Memory B cell (primary cell): ENCODE data around the gene DHRS1.
"Not testable (repeated sequence)": the region's sequence is repeated elsewhere in the genome, so short reads cannot be mapped to it uniquely, and the experiment has no call there.

Experiments
- ATAC-seq: fragments of 150-1000 bp; cut with Tn5 transposase; 2 replicates; pipeline ENCODE4 v1.10.0; 2021; ENCODE audit warnings: low read depth, mild to moderate bottlenecking, moderate library complexity
- DNase-seq, 2 donors: peaks; one replicate each; pipeline ENCODE4 v3.0.0; 2022; ENCODE audit warnings: low spot score in 2 of 2
- H3K27ac Mint-ChIP-seq: one replicate; pipeline ENCODE4 v1.8.0; 2022; ENCODE audit warnings: mild to moderate bottlenecking, moderate library complexity, mixed read lengths
- H3K27me3 Mint-ChIP-seq: one replicate; pipeline ENCODE4 v1.8.0; 2022; ENCODE audit warnings: mixed read lengths
- H3K36me3 Mint-ChIP-seq: one replicate; pipeline ENCODE4 v1.8.0; 2022; ENCODE audit warnings: mild to moderate bottlenecking, mixed read lengths
- H3K4me1 Mint-ChIP-seq: one replicate; pipeline ENCODE4 v1.8.0; 2022; ENCODE audit warnings: mixed read lengths
- H3K4me3 Mint-ChIP-seq: one replicate; pipeline ENCODE4 v1.8.0; 2022; ENCODE audit warnings: mild to moderate bottlenecking, moderate library complexity, mixed read lengths
- H3K9me3 Mint-ChIP-seq: one replicate; pipeline ENCODE4 v1.8.0; 2022; ENCODE audit warnings: mixed read lengths

Gene DHRS1

GRCh38 chr14:24332268-24332993 is 32.9 kb upstream of the DHRS1 start:
- Mint-ChIP-seq H3K36me3 (peaks cover 16% of the 10 kb centered on the region), H3K4me3 (peak overlapping the region; percentile 87), H3K9me3 (no peaks in the 10 kb centered on the region), H3K27ac (peak overlapping the region; percentile 16), H3K27me3 (peaks cover 10% of the 10 kb centered on the region), H3K4me1 (peaks cover 21% of the 10 kb centered on the region)
- peak; percentile 87 for ATAC-seq
- peak; percentile 80 to 87 for DNase-seq

DNA sequence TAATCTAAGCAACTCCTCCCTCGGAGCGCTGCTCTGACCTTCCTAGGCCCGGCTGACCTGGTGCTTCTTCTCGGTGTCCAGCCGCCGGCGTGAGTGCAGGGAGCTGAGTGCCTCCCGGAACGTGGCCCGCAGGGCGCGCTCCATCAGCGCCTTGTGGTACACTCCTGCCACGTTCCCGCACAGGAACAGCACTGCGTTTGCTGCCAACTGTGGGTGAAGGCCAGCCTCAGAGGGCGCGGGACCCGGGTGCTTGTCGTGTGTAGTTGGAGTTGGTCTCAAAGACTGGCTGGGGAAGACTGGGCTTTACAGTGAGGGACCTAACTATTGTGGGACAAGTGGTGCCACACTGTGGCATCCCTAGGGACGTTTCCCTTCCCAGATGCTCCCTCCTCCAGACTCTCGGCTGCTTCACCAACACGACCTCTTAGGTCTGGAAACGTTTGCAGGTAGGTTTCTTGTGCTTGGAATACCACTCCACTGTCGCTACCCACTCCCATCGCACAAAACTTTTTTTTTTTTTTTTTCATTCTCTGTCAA is 32.2 kb upstream of the DHRS1 start:
- ATAC-seq (no peak), DNase-seq (no peak)
- Mint-ChIP-seq H3K36me3 (peaks cover 11% of the 10 kb centered on the region), H3K9me3 (no peaks in the 10 kb centered on the region), H3K27ac (peak overlapping the region; percentile 16), H3K4me1 (peaks cover 24% of the 10 kb centered on the region), H3K27me3 (peaks cover 10% of the 10 kb centered on the region), H3K4me3 (peak overlapping the region; percentile 87)

- H3K9me3 Mint-ChIP-seq, result no peaks in the 10 kb centered on the region
- no peak for ATAC-seq
- peaks cover 6% of the 10 kb centered on the region for H3K36me3 Mint-ChIP-seq
- no peak for DNase-seq
- H3K4me1 Mint-ChIP-seq, result peaks cover 24% of the 10 kb centered on the region
- peaks cover 10% of the 10 kb centered on the region for H3K27me3 Mint-ChIP-seq
- no peak overlapping the region for H3K4me3 Mint-ChIP-seq
- no peak overlapping the region for H3K27ac Mint-ChIP-seq
Observed at GRCh38 chr14:24330973-24331674, 31.5 kb upstream of the DHRS1 start.

GRCh38 chr14:24329736-24330135 is 30.2 kb upstream of the DHRS1 start:
- no peak for ATAC-seq
- Mint-ChIP-seq H3K4me1 (peaks cover 19% of the 10 kb centered on the region), H3K27ac (no peak overlapping the region), H3K9me3 (no peaks in the 10 kb centered on the region), H3K27me3 (peaks cover 5% of the 10 kb centered on the region), H3K36me3 (no peaks in the 10 kb centered on the region), H3K4me3 (no peak overlapping the region)
- DNase-seq, result no peak

DNA sequence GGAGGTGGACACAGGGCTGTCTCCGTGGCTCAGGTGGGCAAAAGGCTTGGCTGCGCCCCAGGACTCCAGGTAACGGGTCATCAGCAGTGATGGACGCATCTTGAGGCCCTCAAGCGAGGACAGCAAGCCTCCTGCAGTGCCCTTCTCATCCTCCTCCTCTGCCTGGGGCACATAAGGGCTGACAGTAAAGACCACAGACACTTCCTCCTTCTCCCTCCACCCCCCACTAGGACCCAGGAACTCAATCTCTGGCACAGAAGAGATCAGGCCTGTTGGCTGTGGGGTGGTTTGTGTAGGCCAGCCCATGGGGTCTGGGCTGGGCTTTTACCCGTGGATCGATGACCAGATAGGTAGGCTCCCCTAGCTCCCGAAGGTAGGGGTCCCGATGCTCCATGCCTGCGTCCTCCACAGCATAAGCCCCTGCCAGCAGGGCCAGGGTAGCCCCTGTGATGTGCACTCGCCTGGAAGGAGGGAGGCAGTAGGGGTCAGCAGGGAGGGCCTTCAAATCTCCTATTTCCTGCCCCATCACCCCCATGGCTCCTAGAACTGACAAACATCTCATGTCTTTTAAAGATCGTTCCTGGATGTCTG is 29.6 kb upstream of the DHRS1 start:
- no peak overlapping the region for H3K27ac Mint-ChIP-seq
- H3K36me3 Mint-ChIP-seq, result no peaks in the 10 kb centered on the region
- DNase-seq (no peak), ATAC-seq (no peak)
- peaks cover 8% of the 10 kb centered on the region for H3K27me3 Mint-ChIP-seq
- no peaks in the 10 kb centered on the region for H3K9me3 Mint-ChIP-seq
- H3K4me1 Mint-ChIP-seq, result peaks cover 17% of the 10 kb centered on the region
- H3K4me3 Mint-ChIP-seq, result no peak overlapping the region

GRCh38 chr14:24327914-24328313 is 28.3 kb upstream of the DHRS1 start:
- not testable (repeated sequence) for H3K27ac Mint-ChIP-seq, H3K4me3 Mint-ChIP-seq, DNase-seq, ATAC-seq, H3K9me3 Mint-ChIP-seq, H3K36me3 Mint-ChIP-seq
- Mint-ChIP-seq H3K4me1 (peaks cover 17% of the 10 kb centered on the region), H3K27me3 (peaks cover 13% of the 10 kb centered on the region)

DNA sequence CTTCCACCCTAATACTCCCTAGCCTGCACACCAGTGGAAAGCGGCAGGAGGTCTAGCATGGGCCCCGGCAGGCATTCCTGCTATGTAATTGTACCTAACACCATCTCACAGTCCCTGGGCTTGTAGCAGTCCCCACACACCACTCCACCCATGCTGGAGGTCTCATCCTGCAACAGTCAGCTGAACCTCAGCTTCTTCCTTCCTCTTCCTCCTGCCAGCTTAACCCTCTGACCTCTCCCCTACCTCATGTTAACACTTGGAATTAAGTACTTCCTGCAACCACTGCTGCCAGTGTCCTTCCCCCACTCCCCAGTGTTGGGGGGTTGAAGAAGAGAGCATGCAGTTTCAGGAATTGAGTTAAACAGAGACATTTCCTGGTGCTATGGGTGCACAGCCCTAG is 27.7 kb upstream of the DHRS1 start:
- no peaks in the 10 kb centered on the region for H3K9me3 Mint-ChIP-seq
- ATAC-seq (no peak), DNase-seq (no peak)
- peak overlapping the region; percentile 17 for H3K27ac Mint-ChIP-seq
- H3K36me3 Mint-ChIP-seq, result no peaks in the 10 kb centered on the region
- H3K27me3 Mint-ChIP-seq, result peaks cover 11% of the 10 kb centered on the region
- H3K4me1 Mint-ChIP-seq, result peaks cover 14% of the 10 kb centered on the region
- H3K4me3 Mint-ChIP-seq, result no peak overlapping the region

DNA sequence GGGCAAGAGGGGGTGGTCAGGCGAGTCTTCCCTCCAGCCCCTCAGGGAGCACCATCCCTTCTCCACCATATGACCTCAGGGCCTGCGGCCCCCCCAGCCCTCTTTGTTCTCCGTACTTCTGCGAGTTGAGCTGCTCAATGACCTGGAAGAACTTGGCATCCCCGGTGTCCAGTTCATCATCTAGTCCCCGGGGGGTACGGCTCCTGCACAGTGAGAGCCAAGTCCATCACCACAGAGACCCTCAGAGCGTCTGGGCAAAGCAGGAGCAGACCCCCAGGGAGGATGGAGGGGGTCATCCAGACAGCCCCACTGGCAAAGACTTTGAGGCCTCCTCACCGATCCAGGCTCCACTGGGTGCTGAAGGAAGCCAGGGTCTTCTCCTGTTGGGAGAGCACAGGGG is 26.4 kb upstream of the DHRS1 start:
- Mint-ChIP-seq H3K27ac (no peak overlapping the region), H3K9me3 (no peaks in the 10 kb centered on the region), H3K36me3 (no peaks in the 10 kb centered on the region), H3K27me3 (peaks cover 13% of the 10 kb centered on the region), H3K4me3 (no peak overlapping the region), H3K4me1 (peaks cover 10% of the 10 kb centered on the region)
- DNase-seq, result no peak
- ATAC-seq, result no peak

DNA sequence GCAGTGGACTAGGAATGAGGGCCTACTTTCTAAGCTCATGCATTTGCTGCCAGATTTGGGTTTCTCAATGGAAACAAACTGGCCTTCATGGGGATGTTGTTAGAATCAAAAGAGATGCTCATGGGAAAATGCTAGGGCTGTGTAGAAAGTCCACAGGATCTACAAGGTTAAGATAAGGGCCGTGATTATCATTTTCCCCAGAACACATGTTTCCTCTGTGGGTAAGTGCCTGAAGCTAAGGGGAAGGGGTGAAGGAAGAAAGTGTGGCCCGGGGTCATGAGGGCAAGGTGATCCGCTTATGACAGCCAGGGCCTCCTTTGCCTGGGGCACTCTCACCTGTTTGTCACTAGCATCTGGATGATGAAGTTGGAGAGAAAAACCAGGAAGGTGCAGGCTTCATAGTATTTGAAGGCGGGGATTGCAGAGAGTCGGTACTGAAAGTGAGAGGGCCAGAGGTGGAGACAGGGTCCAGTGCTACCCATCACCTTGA is 25.5 kb upstream of the DHRS1 start:
- H3K27me3 Mint-ChIP-seq, result peaks cover 17% of the 10 kb centered on the region
- no peak for DNase-seq
- H3K4me3 Mint-ChIP-seq, result no peak overlapping the region
- ATAC-seq, result no peak
- H3K4me1 Mint-ChIP-seq, result peaks cover 10% of the 10 kb centered on the region
- H3K27ac Mint-ChIP-seq, result no peak overlapping the region
- H3K36me3 Mint-ChIP-seq, result no peaks in the 10 kb centered on the region
- H3K9me3 Mint-ChIP-seq, result no peaks in the 10 kb centered on the region

GRCh38 chr14:24324024-24324423 is 24.4 kb upstream of the DHRS1 start:
- H3K36me3 Mint-ChIP-seq, result no peaks in the 10 kb centered on the region
- no peak for ATAC-seq
- H3K27ac Mint-ChIP-seq, result no peak overlapping the region
- peaks cover 23% of the 10 kb centered on the region for H3K27me3 Mint-ChIP-seq
- DNase-seq, result no peak
- H3K4me3 Mint-ChIP-seq, result no peak overlapping the region
- H3K4me1 Mint-ChIP-seq, result peaks cover 10% of the 10 kb centered on the region
- H3K9me3 Mint-ChIP-seq, result no peaks in the 10 kb centered on the region

DNA sequence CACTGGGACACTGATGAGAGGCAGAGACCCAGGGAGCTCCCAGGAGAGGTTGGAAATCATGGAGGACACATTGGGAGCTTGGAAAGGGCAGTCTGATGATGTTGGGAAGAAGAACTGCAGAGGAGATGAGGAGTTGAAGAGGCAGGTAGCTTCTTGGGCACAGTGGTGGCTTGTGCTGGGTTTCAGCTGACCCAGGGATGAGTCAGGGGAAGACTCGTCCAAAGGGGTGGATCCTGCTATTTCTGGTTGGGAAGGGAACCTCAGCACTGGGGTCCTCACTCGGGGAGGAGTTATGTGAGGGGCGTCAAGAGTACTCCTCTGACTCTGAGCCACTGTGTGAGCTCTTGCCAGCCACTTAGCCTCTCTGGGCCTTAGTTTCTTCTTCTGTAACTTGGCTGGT is 23.8 kb upstream of the DHRS1 start:
- Mint-ChIP-seq H3K4me1 (peaks cover 5% of the 10 kb centered on the region), H3K9me3 (no peaks in the 10 kb centered on the region), H3K27me3 (peaks cover 25% of the 10 kb centered on the region), H3K36me3 (no peaks in the 10 kb centered on the region), H3K4me3 (no peak overlapping the region), H3K27ac (peak overlapping the region; percentile 23)
- ATAC-seq (no peak), DNase-seq (no peak)

GRCh38 chr14:24322672-24323071 is 23.1 kb upstream of the DHRS1 start:
- Mint-ChIP-seq H3K36me3 (no peaks in the 10 kb centered on the region), H3K4me1 (peaks cover 5% of the 10 kb centered on the region), H3K4me3 (no peak overlapping the region), H3K27me3 (peaks cover 25% of the 10 kb centered on the region), H3K27ac (no peak overlapping the region), H3K9me3 (no peaks in the 10 kb centered on the region)
- DNase-seq (no peak), ATAC-seq (no peak)

DNA sequence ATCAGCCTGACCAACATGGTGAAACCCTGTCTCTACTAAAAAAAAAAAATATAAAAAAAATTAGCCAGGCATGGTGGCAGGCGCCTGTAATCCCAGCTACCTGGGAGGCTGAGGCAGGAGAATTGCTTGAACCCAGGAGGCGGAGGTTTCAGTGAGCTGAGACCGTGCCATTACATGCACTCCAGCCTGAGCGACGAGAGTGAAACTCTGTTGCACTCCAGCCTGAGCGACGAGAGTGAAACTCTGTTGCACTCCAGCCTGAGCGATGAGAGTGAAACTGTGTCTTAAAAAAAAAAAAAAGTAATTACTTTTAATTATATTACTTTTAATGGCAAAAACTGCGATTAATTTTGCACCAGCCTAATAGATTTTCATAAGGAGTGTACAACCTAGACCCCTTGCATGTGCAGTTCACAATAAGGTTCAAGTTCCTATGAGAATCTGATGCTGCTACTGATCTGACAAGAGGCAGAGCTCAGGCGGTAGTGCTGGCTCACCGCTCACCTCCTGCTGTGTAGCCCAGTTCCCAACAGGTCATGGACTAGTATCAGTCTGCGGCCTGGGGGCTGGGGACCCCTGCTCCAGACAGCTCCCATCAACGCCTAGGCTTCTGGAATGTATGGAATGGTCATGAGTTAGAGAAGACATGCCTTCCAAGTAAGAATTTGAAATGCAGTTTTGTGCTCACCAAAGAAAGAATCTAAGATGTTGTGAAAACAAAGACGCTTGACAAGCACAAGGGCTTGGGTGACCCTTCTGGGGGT is 21.8 kb upstream of the DHRS1 start:
- peaks cover 25% of the 10 kb centered on the region for H3K27me3 Mint-ChIP-seq
- H3K9me3 Mint-ChIP-seq, result no peaks in the 10 kb centered on the region
- H3K4me3 Mint-ChIP-seq, result no peak overlapping the region
- no peak overlapping the region for H3K27ac Mint-ChIP-seq
- no peak for DNase-seq
- H3K4me1 Mint-ChIP-seq, result no peaks in the 10 kb centered on the region
- ATAC-seq, result no peak
- no peaks in the 10 kb centered on the region for H3K36me3 Mint-ChIP-seq
